CD4-positive, alpha-beta T cell treated with Interleukin-6 for 4 hours (primary cell): ENCODE measurements around the gene CENATAC.
A peak's percentile ranks its signal among the peaks of the same experiment; 100 is the strongest.
"Not testable (repeated sequence)": the region's sequence is repeated elsewhere in the genome, so short reads cannot be mapped to it uniquely, and the experiment has no call there.

ENCODE experiments used
- DNase-seq: peaks from one replicate; pipeline ENCODE4 v3.0.0-alpha.2; 2020; ENCODE audit warnings: mixed read lengths

The CENATAC gene

DNA sequence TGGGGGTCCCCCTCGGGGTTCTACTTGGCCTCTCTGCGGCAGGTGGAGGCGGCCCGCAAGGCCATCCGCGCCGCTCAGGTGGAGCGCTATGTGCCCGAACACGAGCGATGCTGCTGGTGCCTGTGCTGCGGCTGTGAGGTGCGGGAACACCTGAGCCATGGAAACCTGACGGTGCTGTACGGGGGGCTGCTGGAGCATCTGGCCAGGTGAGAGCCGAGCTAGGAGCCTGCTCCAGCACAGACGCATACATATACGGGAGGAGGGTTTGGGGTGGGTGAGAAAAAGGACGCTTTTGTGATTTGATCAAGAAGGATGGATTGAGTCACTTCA is 415 bp downstream of the CENATAC start:
- no peak for DNase-seq

DNA sequence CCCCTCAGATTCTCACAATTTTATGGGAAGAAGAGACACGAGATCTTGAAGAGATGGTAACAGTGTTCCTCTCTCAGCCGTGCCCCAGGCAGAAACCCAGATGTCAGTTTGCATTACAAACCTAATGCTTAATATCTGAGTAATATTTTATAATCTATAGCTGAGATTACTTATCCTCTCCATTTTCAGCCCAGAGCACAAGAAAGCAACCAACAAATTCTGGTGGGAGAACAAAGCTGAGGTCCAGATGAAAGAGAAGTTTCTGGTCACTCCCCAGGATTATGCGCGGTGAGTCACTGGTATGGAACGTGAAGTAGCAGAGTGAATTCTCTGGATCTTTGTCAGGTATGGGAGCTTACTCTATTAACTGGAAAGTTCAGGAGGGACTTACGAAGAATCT is 884 bp downstream of the CENATAC start:
- no peak for DNase-seq

DNA sequence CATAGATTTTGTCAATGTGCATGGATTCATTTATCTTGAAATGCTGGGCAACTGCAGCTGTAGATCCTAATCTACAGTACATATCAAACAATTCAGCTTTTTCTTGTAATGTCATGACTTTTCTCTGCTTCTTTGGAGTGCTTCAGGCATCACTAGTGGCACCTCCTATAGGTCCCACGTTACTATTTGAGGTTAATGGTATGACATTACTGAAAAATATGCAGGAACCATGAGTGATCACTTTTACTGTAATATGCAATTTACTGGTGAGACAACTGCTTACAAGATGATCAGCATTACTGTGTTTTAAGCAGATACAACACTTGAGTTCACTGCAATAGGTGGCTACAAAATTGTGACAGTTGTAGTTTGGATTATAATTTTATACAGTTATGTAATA is 3.0 kb downstream of the CENATAC start:
- no peak for DNase-seq

GRCh38 chr11:119006656-119007055 is 8.7 kb downstream of the CENATAC start:
- DNase-seq: no peak

GRCh38 chr11:119011476-119012053 is 13.6 kb downstream of the CENATAC start:
- DNase-seq: no peak

DNA sequence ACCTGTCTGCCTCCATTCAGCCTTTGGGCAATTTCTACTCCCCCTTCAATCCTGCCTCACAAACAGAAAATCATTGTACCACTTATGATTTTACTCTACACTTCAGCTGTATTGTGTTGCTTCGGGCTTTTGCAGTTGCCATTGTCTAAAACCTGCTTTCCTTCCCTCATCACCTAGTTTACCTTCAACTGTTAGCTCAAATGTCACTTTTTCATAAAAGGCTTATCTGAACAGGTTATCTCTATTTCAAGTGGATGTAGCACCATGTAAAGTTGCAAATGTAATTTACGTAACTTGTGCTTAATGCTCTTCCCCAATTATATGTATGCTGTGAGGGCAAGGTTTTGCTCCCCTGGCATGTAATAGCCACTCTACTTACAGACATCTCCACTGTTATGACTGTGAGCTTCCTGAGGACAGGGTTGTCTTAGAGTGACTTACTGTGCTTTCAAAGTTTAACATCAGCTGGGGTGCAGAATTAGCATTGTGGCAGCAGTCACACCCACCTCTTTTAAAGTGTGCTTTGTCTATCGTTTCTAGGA is 14.8 kb downstream of the CENATAC start:
- DNase-seq: no peak

DNA sequence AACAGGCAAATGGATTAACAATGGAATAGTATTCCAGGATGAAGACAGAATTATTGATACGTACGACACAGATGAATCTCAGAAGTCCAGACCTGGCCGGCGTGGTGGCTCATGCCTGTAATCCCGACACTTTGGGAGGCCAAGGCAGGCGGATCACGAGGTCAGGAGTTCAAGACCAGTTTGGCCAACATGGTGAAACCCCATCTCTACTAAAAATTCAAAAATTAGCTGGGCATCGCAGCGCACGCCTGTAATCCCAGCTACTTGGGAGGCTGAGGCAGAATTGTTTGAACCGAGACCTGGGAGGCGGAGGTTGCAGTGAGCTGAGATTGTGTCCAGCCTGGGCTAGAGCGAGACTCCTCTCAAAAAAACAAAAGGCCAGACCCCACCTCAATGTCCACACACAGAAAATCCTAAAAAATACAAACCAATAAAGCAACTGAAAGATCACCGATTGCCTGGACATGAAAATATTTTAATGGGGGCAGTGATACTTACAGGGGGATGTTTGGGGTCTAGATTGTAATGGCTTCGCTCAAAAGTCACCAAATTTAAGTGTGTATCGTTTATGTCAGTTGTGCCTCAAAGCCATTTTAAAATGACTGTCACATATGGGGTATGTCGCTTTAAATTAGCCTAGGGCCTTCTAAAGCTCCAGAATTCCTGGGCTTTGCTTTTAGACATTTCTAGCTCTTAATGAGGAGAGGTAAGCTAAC is 16.4 kb downstream of the CENATAC start:
- no peak for DNase-seq

DNA sequence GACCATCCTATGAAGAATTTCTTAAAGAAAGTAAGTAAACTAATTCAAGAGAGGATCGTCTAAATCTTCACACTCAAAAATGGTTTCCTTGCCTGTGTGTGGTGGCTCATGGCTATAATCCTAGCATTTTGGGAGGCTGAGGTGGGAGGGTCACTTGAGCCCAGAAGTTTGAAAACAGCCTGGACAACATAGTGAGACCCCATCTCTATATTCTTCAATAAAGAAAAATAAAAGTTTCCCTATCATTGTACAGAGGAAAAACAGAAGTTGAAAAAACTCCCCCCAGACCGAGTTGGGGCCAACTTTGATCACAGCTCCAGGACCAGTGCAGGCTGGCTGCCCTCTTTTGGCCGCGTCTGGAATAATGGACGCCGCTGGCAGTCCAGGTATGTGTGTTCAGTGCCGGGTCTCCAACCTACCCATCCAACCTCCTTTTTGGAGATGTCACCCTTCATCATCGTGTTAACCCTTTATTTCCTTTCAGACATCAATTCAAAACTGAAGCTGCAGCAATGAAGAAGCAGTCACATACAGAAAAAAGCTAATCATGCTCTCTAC is 17.2 kb downstream of the CENATAC start:
- DNase-seq: no peak

DNA sequence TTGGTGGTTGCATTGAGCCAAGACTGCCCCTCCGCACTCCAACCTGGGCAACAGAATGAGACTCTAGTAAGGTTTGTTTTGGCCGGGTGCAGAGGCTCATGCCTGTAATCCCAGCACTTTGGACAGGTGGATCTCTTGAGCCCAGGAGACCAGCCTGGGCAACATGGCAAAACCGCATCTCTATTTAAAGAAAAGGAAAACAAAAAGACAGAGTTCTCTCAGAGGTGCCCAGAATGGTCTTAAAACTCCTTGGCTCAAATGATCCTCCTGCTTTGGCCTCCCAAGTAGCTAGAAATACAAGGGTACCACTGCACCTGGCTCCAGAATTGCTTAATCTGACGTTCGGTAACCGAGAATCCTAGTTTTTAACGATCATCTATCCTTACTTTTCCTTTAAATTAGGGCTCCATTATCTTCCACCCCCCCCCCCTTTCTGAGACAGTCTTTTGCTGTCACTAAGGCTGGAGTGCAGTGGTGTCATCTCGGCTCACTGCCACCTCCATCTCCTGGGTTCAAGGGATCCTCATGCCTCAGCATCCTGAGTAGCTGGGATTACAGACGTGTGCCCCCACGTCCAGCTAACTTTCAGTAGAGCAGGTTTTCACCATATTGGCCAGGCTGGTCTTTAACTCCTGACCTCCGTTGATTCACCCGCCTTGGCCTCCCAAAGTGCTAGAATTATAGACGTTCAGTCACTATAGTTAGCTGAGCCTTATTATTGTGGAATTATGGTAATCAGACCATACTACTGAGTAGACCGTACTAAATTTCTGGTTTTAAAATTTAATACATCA is 18.5 kb downstream of the CENATAC start:
- no peak for DNase-seq

- DNase-seq: not testable (repeated sequence)
Observed at GRCh38 chr11:119017377-119017776, 19.4 kb downstream of the CENATAC start.

DNA sequence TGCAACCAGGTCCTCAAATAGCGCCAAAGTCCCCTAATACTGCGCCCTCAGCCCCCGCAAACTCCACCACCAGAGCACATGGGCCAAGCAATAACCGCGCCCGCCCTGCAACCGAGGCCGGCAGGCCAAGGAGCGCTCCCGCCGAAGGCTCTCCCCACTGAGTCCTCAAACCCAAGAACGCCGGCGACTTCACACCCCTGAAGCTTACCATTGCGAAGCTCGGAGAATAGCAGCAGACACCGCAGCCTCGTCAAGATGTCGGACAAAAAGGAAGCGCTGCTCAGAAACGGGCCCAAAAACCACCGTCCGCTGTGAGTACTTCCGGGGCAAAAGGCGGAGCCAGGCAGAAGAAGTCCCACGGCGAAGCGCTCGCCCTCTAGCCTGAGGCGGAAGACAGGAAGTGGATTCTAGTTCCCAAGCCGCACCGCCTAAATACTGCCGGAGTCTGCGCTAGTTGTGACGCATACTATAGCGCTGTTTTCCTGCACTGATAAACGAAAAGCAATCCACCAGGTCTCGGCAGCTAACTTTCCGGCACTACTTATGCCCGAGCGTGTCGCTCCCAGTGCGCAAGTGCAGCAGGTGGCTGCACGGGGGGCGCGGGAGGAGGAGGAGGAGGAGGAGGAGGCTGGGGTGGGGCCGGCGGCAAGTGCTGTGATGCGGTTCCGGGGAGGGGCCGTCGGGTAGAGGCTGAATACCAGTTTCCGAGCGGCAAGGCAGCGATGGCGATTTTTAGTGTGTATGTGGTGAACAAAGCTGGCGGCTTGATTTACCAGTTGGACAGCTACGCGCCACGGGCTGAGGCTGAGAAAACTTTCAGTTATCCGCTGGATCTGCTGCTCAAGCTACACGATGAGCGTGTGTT is 20.4 kb downstream of the CENATAC start, which contains the start of the genes RPS25 and TRAPPC4:
TSS of gene RPS25 (minus strand) at position 270 of the 865 bp plus-strand sequence. CDS start at position 211, 59 bp downstream.
TSS of gene TRAPPC4 (plus strand) at position 693 of the 865 bp plus-strand sequence. CDS start at position 723, 30 bp downstream.
- peak; percentile 96 for DNase-seq

GRCh38 chr11:119019996-119020395 is 22.1 kb downstream of the CENATAC start:
- no peak for DNase-seq

DNA sequence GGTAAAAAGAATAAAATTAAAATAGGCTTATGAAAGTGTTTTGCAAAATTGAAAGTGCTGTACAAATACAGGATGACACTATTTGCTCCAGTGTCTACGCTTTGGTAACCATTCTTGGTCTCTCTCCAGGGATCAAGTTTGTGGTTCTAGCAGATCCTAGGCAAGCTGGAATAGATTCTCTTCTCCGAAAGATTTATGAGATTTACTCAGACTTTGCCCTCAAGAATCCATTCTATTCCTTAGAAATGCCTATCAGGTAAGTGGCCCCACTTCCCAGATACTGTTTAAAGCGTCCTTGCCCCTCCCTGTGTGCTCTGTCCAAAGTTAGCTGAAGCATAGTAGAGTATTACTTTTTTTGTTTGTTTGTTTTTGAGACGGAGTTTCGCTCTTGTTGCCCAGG is 23.7 kb downstream of the CENATAC start:
- no peak for DNase-seq

DNA sequence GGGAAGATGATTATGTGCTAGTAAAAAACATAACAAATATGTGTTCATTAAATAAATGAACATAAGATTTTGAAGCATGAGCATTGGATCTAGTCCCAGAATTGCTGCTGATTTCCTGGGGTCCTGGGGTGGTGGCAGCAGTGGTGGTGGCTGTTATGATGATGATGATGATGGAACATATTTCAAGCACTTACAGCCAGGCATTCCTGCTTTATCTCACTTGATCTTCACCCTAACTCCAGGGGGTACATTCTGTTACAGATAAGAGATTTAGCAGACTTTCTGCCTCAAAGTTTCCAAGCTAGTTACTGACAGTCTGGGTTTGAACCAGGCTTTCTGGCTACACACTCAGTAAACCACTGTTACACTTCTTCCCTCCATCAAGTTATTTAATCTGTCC is 25.8 kb downstream of the CENATAC start:
- no peak for DNase-seq

GRCh38 chr11:119024430-119025098 is 26.6 kb downstream of the CENATAC start:
- DNase-seq: no peak

GRCh38 chr11:119025099-119025473 is 27.1 kb downstream of the CENATAC start:
- no peak for DNase-seq

GRCh38 chr11:119025541-119025940 is 27.6 kb downstream of the CENATAC start:
- DNase-seq: no peak

DNA sequence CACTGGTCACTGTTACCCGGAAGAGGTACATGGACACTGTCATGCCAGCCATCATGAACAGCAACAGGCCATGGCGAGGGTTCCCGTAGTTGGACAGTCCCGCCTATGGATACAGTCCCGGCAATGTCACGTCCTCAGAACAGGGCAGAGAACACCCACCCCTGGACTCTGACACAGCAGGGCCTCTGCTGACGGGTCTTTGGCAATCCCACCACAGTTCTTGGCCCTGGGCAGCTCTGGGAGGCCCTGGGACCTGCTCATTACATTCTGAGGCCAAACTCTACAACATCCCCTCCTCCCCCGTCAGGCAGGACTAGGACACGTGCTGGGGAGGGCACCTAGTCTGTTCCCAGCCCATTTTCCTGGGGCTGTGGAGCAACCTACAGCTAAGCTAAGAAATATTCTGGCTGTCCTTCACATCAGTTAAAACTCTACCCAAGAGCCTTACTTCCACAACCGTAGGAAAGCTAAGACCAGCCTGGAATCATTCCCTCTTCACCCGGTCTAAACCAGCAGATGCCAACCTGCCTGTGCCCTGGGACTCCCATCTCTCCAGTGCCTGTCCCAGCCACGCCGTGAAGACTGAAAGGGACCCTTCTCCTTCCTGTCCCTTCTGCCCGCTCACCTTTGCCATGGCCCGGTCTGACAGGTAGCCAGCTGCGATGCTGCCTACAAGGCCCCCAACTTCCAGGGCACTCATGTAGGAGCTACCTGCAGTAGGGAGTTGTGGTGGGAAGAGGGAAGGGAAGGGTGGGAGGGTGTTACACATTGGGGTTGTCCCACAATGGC is 28.2 kb downstream of the CENATAC start:
- no peak for DNase-seq

DNA sequence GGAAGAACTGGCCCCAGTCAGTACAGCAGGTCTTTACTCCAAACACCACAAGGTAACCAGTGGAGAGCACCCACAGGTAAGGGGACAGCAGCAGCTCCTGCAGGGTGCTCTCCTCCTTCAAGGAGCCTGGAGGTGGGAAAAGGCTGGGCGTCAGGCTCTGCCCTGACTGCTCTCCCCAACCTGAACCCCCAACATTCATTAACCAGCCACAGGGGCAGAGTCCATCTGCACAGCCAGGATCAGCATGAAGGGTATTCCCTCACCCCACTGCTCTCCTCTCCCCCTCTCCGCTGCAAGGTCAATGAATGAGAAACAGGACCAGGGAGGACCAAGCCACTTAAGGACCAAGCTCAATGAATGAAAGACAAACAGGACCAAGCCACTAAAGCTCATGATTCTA is 29.0 kb downstream of the CENATAC start:
- no peak for DNase-seq

DNA sequence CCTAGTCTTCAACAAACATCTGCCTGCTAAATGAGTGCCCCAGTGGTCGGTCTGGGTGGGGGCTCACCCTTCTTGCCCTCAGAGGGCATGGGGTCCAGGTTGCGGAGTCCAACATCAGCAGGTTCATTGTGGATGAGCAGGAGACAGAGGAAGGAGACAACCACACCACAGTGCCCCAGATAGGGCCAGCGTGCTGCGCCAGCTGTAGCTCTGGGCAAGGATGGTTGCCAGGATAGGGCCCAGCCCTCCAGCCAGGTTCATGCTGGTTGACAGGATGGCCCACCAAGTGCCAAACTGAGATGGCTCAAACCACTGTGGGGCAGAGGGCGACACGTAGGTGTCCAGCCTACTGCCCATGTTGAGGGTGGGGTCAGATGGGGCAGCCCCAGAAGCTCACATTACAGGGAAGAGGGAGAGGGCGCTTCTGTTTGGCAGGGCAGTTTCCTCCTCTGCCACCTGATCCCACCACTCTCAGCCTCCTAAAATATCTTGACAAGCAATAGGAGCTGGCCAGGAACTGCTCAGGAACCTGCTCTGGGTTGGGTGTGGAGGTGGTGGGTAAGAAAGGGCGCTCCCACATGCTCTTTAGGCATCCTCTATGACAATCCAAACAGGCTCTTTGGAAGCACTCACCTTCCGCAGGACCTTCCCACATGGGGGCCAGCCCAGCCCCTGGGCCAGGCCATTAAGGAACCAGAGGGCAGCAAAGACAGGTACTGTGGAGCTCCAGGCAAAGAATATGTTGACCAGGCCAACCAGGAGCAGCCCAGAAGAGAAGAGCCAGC is 29.8 kb downstream of the CENATAC start:
- DNase-seq: no peak
